GM18505 (cell line): ENCODE measurements around the gene HSPG2.
"Not testable (repeated sequence)": the region's sequence is repeated elsewhere in the genome, so short reads cannot be mapped to it uniquely, and the experiment has no call there.

Source experiments
- ATAC-seq: cut with Tn5 transposase; IDR thresholded peaks from one replicate; pipeline ENCODE4 v1.9.1; 2021; ENCODE audit not compliant: unreplicated experiment
- POLR2A ChIP-seq: IDR thresholded peaks from 4 replicates; pipeline ENCODE4 v1.6.1; 2011; ENCODE audit warnings: borderline replicate concordance; ENCODE audit not compliant: insufficient read depth, insufficient read length; ENCODE audit errors: extremely low read depth

HSPG2 gene

GRCh38 chr1:21782349-21782867 lies 154.7 kb downstream of the HSPG2 start:
- ATAC-seq: peak; percentile 21

DNA sequence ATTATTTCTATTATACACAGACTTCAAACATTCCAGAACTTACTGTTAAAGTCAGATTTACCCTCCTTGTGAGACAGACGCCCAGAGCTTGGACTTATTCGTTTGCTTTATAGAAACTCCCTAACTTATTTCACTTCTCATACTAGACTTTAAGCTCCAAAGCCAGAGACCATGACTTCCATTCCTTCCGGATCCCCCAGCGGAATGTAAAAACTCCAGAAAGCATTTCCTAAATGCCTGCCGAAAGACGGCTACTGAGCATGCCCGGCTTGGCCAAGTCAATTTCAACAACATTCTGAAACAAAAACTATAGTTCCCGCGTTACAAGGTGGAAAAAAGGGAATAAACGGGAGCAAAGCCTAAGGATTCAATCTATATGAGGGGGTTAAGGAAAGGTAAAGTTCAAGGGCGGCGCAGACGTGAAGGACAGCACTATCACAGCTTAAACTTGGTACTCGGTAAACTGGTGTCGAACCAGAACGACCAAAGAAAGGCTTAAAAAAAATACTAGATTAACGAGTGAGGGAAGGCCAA lies 155.2 kb downstream of the HSPG2 start:
- TF ChIP-seq POLR2A: no peak
- no peak for ATAC-seq

More at GRCh38 chr1:21782349-21782867, 154.7 kb downstream of the HSPG2 start:
- TF ChIP-seq POLR2A: no peak

DNA sequence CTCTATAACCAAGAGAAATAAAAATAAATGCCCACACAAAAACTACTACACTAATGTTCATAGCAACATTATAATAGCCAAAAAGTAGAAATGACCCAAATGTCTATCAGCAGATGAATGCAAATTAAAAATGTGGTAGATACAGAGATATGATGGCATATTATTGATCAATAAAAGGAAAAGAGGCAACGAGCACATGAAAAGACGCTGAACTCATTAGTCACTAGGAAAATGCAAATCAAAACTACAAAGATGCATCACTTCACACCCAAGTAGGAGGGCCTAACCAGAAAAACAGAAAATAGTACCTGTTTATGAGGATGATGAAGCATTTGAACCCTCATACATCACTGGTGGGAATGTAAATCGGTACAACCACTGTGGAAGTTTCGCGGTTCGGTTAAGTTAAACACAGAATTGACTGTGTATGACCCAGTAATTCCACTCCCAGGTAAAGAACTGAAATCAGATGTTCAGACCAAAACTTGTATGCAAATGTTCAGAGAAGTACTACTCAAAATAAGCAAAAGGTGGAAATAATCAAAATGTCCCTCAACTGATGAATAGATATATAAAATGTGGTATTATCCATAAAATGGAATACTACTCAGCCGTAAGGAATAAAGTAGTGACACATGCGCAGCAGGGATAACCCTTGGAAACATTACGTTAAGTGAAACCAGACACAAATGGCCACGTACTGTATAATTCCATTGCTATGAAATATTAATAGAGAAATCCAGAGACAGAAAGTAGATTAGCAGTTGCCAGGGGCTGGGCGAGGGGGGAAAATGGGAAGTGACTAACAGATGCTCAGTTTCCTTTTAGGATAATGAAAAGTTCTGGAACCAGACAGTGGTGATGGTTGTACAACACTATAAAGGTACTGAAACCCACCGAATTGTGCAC lies 157.2 kb downstream of the HSPG2 start:
- ATAC-seq: no peak
- no peak for TF ChIP-seq POLR2A

- TF ChIP-seq POLR2A: no peak
- no peak for ATAC-seq
These were observed 158.7 kb downstream of the HSPG2 start for GRCh38 chr1:21778405-21778727.

DNA sequence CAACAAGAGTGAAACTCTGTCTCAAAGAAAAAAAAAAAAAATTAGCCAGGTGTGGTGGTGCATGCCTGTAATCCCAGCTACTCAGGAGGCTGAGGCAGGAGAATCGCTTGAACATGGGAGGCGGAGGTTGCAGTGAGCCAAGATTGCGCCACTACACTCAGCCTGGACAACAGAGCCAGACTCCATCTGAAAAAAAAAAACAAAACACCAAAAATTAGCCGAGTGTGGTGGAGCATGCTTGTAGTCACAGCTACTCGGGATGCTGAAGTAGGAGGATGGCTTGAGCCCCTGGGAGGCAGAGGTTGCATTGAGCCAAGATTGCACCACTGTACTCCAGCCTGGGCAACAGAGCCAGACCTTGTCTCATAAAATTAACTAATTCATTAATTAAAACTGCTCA lies 160.2 kb downstream of the HSPG2 start:
- not testable (repeated sequence) for ATAC-seq

GRCh38 chr1:21775985-21776562 lies 161.0 kb downstream of the HSPG2 start:
- no peak for TF ChIP-seq POLR2A
- ATAC-seq: no peak

DNA sequence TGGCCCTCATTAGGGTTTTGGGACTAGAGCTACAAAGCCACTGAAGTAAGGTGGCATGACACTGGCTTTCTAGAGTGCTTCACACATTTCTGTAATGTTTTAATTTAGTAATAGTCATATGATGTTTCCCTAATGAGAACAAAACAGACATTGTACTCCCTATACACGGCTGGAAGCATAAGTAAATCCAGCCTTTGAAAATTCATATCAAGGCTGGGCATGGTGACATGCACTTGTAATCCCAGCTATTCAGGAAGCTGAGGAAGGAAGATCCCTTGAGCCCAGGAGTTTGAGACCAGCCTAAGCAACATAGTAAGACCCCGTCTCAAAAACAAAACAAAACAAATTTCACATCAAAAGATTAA lies 161.6 kb downstream of the HSPG2 start:
- ATAC-seq: no peak
- TF ChIP-seq POLR2A: no peak

- no peak for ATAC-seq
- TF ChIP-seq POLR2A: no peak
These were observed 162.1 kb downstream of the HSPG2 start for GRCh38 chr1:21774835-21775549.

GRCh38 chr1:21773585-21773984 lies 163.5 kb downstream of the HSPG2 start:
- no peak for TF ChIP-seq POLR2A
- no peak for ATAC-seq
